ENCODE measurements around the gene DCHS2. TPM values are rescaled to one million over a fixed set of nuclear protein-coding genes. Genes with fewer than 3 reads are reported as not detected.

DCHS2 gene
- total RNA-seq, 1 donor from 2014 or later, result 0.71 TPM

DNA sequence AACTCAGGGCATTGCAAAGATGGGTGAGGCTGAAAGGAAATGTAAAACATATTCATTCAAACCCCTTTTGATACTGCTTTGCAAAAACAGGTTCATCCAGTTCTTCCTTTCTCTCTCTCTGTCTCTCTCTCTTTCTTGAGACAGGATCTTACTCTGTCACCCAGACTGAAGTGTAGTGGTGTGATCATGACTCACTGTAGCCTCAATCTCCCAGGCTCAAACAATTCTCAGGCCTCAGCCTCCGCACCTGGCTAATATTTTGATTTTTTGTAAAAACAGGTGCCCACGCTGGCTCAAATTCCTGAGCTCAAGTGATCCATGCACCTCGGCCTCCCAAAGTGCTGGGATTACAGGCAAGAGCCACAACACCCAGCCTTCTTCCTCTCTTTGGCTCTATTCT, 15.6 kb upstream of the DCHS2 start:
- no peaks in the 10 kb centered on the region for H3K36me3 ChIP-seq
- Mint-ChIP-seq H3K9me3 (no peaks in the 10 kb centered on the region), H3K27ac (no peak overlapping the region), H3K27me3 (ENCODE audit: insufficient read depth, low read depth) (peaks cover 2% of the 10 kb centered on the region), H3K4me1 (peaks cover 6% of the 10 kb centered on the region), H3K4me3 (no peak overlapping the region), H3K36me3 (no peaks in the 10 kb centered on the region)
- H3K27ac ChIP-seq, result no peak overlapping the region
- H3K9me3 ChIP-seq (ENCODE audit: low read depth), result no peaks in the 10 kb centered on the region
- H3K4me1 ChIP-seq, result peaks cover 5% of the 10 kb centered on the region
- no peaks in the 10 kb centered on the region for H3K27me3 ChIP-seq
- H2AFZ ChIP-seq (replicated peaks), result no peak overlapping the region
- H3F3A ChIP-seq (ENCODE audit: low read depth), result no peaks in the 10 kb centered on the region
- no peak for DNase-seq (ENCODE audit: low spot score)
- no peak overlapping the region for H3K9ac ChIP-seq
- H3K4me3 ChIP-seq, result no peak overlapping the region
- H3K79me2 ChIP-seq (ENCODE audit: low read depth), result no peaks in the 10 kb centered on the region
- TF ChIP-seq, protein P1, sequence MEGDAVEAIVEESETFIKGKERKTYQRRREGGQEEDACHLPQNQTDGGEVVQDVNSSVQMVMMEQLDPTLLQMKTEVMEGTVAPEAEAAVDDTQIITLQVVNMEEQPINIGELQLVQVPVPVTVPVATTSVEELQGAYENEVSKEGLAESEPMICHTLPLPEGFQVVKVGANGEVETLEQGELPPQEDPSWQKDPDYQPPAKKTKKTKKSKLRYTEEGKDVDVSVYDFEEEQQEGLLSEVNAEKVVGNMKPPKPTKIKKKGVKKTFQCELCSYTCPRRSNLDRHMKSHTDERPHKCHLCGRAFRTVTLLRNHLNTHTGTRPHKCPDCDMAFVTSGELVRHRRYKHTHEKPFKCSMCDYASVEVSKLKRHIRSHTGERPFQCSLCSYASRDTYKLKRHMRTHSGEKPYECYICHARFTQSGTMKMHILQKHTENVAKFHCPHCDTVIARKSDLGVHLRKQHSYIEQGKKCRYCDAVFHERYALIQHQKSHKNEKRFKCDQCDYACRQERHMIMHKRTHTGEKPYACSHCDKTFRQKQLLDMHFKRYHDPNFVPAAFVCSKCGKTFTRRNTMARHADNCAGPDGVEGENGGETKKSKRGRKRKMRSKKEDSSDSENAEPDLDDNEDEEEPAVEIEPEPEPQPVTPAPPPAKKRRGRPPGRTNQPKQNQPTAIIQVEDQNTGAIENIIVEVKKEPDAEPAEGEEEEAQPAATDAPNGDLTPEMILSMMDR (IDR thresholded peaks at IDR 0.05), result no peak
- TF ChIP-seq EZH2phosphoT487 (IDR thresholded peaks at IDR 0.05), result no peak
- no peak for TF ChIP-seq EZH2 (IDR thresholded peaks at IDR 0.05)
- H4K20me1 ChIP-seq (ENCODE audit: low read depth), result no peaks in the 10 kb centered on the region
- H3K4me2 ChIP-seq, result no peak overlapping the region

GRCh38 chr4:154506253-154506652, 14.7 kb upstream of the DCHS2 start:
- Mint-ChIP-seq H3K36me3 (no peaks in the 10 kb centered on the region), H3K4me3 (no peak overlapping the region), H3K9me3 (no peaks in the 10 kb centered on the region), H3K27me3 (ENCODE audit: insufficient read depth, low read depth) (no peaks in the 10 kb centered on the region), H3K4me1 (no peaks in the 10 kb centered on the region), H3K27ac (no peak overlapping the region)
- Histone ChIP-seq H3K4me3 (no peak overlapping the region), H3F3A (ENCODE audit: low read depth) (no peaks in the 10 kb centered on the region), H3K9ac (no peak overlapping the region), H3K4me1 (no peaks in the 10 kb centered on the region), H3K9me3 (ENCODE audit: low read depth) (no peaks in the 10 kb centered on the region), H3K4me2 (no peak overlapping the region), H4K20me1 (ENCODE audit: low read depth) (no peaks in the 10 kb centered on the region), H3K27ac (no peak overlapping the region), H3K36me3 (no peaks in the 10 kb centered on the region), H2AFZ (replicated peaks) (peak overlapping the region; percentile 23), H3K27me3 (no peaks in the 10 kb centered on the region), H3K79me2 (ENCODE audit: low read depth) (no peaks in the 10 kb centered on the region)
- TF ChIP-seq EZH2phosphoT487 (IDR thresholded peaks at IDR 0.05) (no peak), EZH2 (IDR thresholded peaks at IDR 0.05) (no peak)
- TF ChIP-seq, protein P1 (IDR thresholded peaks at IDR 0.05), result peak; percentile 74
- DNase-seq (ENCODE audit: low spot score), result peak; percentile 64

GRCh38 chr4:154503598-154503997, 12.0 kb upstream of the DCHS2 start:
- H3K27me3 Mint-ChIP-seq (ENCODE audit: insufficient read depth, low read depth), result no peaks in the 10 kb centered on the region
- H3K4me1 ChIP-seq, result no peaks in the 10 kb centered on the region
- TF ChIP-seq, protein P1 (IDR thresholded peaks at IDR 0.05), result peak; percentile 80
- TF ChIP-seq EZH2 (IDR thresholded peaks at IDR 0.05) (no peak), EZH2phosphoT487 (IDR thresholded peaks at IDR 0.05) (no peak)
- no peak overlapping the region for H3K9ac ChIP-seq
- H2AFZ ChIP-seq (replicated peaks), result no peak overlapping the region
- H3K4me3 Mint-ChIP-seq, result no peak overlapping the region
- no peaks in the 10 kb centered on the region for H3K4me1 Mint-ChIP-seq
- no peaks in the 10 kb centered on the region for H3K36me3 Mint-ChIP-seq
- no peaks in the 10 kb centered on the region for H3K27me3 ChIP-seq
- no peaks in the 10 kb centered on the region for H3K9me3 ChIP-seq (ENCODE audit: low read depth)
- no peak overlapping the region for H3K27ac ChIP-seq
- no peak overlapping the region for H3K27ac Mint-ChIP-seq
- no peak overlapping the region for H3K4me3 ChIP-seq
- H3K36me3 ChIP-seq, result no peaks in the 10 kb centered on the region
- H3K4me2 ChIP-seq, result no peak overlapping the region
- no peaks in the 10 kb centered on the region for H3F3A ChIP-seq (ENCODE audit: low read depth)
- DNase-seq (ENCODE audit: low spot score), result peak; percentile 51
- H3K79me2 ChIP-seq (ENCODE audit: low read depth), result no peaks in the 10 kb centered on the region
- H4K20me1 ChIP-seq (ENCODE audit: low read depth), result no peaks in the 10 kb centered on the region
- peaks cover 2% of the 10 kb centered on the region for H3K9me3 Mint-ChIP-seq

All from neural progenitor cell (in vitro differentiated cells).